ENCODE data around the gene ALDH1A1.

Gene ALDH1A1

GRCh38 chr9:72896439-72896838 lies 56.4 kb downstream of the ALDH1A1 start:
- ChIA-PET CTCF (no interaction called here), POLR2A (no interaction called here)
- no peak for TF ChIP-seq CTCF (IDR thresholded peaks at IDR 0.05; ENCODE audit: control extremely low read depth, extremely low read depth, low read depth, missing control alignments)
- DNase-seq (ENCODE audit: extremely low spot score) = no peak

GRCh38 chr9:72895122-72895521 lies 57.7 kb downstream of the ALDH1A1 start:
- TF ChIP-seq CTCF (IDR thresholded peaks at IDR 0.05; ENCODE audit: control extremely low read depth, extremely low read depth, low read depth, missing control alignments) = no peak
- no peak for DNase-seq (ENCODE audit: extremely low spot score)
- CTCF ChIA-PET = no interaction called here
- POLR2A ChIA-PET = no interaction called here

GRCh38 chr9:72894342-72894741 lies 58.5 kb downstream of the ALDH1A1 start:
- CTCF ChIA-PET = no interaction called here
- POLR2A ChIA-PET = no interaction called here

DNA sequence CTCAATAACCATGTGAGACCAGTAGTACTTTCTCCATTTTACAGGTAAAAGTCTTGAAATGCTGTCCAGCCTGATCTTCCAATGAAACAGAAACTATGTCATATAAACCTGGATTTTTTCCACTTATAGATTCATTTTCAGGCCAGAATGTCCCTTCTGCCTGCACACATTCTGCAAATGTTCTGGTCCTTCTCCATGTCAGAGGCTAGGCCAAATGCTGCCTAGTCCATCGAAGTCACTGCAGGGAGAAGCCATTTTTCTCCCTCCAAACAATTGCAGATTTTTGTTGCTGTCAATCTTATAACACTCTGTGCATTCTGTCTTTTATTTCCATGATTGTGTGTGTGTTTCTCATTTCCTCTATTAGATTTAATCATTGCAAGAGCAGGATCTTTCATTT lies 59.4 kb downstream of the ALDH1A1 start:
- ChIA-PET CTCF (no interaction called here), POLR2A (no interaction called here)
- no peak for TF ChIP-seq CTCF (IDR thresholded peaks at IDR 0.05; ENCODE audit: control extremely low read depth, extremely low read depth, low read depth, missing control alignments)
- no peak for DNase-seq (ENCODE audit: extremely low spot score)

More at GRCh38 chr9:72894342-72894741, 58.5 kb downstream of the ALDH1A1 start:
- TF ChIP-seq CTCF (IDR thresholded peaks at IDR 0.05; ENCODE audit: control extremely low read depth, extremely low read depth, low read depth, missing control alignments) = no peak
- DNase-seq (ENCODE audit: extremely low spot score) = no peak

DNA sequence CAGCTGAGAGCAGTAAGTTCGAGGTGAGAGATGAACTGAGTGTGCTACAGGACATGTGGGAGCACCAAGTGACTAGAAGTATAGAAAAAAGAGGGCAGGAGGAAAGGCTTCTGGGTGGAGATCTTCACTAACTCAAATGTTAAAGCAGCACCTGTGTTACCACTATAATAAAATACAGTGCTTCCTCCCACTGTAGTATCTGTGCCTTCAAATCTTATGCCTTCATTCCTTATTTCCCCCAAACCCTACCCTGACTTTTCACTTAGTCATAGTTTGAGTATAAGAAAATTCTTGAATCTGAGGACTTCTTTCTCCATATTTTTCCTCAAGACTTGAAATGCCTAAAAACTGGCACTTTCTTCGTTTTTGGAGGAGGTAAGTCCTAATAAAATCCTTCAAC lies 61.8 kb downstream of the ALDH1A1 start:
- ChIA-PET CTCF (interaction anchor here (2.1 kb wide), 1 partner anchor 42 kb away, joined by 4 read pairs; no protein-coding TSS in a partner anchor), POLR2A (no interaction called here)
- no peak for DNase-seq (ENCODE audit: extremely low spot score)

GRCh38 chr9:72888943-72889342 lies 63.9 kb downstream of the ALDH1A1 start:
- TF ChIP-seq CTCF (IDR thresholded peaks at IDR 0.05; ENCODE audit: control extremely low read depth, extremely low read depth, low read depth, missing control alignments) = no peak
- ChIA-PET POLR2A (no interaction called here), CTCF (interaction anchor here (1.6 kb wide), 1 partner anchor 141 kb away, joined by 3 read pairs; no protein-coding TSS in a partner anchor)
- DNase-seq (ENCODE audit: extremely low spot score) = no peak

More for the DNA sequence above, 61.8 kb downstream of the ALDH1A1 start:
- TF ChIP-seq CTCF (IDR thresholded peaks at IDR 0.05; ENCODE audit: control extremely low read depth, extremely low read depth, low read depth, missing control alignments) = no peak

- CTCF ChIA-PET = no interaction called here
Observed at GRCh38 chr9:72888067-72888466, 64.8 kb downstream of the ALDH1A1 start.

More at GRCh38 chr9:72888067-72888466, 64.8 kb downstream of the ALDH1A1 start:
- DNase-seq (ENCODE audit: extremely low spot score) = no peak
- POLR2A ChIA-PET = no interaction called here
- no peak for TF ChIP-seq CTCF (IDR thresholded peaks at IDR 0.05; ENCODE audit: control extremely low read depth, extremely low read depth, low read depth, missing control alignments)

Measured in GM10248 (cell line).